ENCODE data around the gene C4BPA. TPM values are rescaled to one million over a fixed set of nuclear protein-coding genes. Genes with fewer than 3 reads are reported as not detected.

Gene C4BPA
- total and polyA plus RNA-seq, 2 of the 8 experiments (the other 6 are each of a cell fraction or from before 2014, with no cell fraction given): not detected

GRCh38 chr1:207097871-207098324 lies 6.1 kb upstream of the C4BPA start:
- FAIRE-seq (no peak), DNase-seq (ENCODE audit: low read depth in 1 of 2, low spot score in 2 of 2) (no peak)
- no peak overlapping the region for H2BK20ac ChIP-seq (ENCODE audit: low read length)
- H3K36me3 ChIP-seq (ENCODE audit: control insufficient read depth in 2 of 4, insufficient read depth in 4 of 4, low read length in 3 of 4): peaks cover 0 to 5% (median 0%) of the 10 kb centered on the region in 4 experiments; a peak in 1 of 8 replicates
- H3K18ac ChIP-seq (ENCODE audit: extremely low read depth, low read length): no peak overlapping the region
- H3K23ac ChIP-seq (ENCODE audit: insufficient read length): no peak overlapping the region
- no peak overlapping the region for H3K4ac ChIP-seq (replicated peaks; ENCODE audit: insufficient read length, low read depth, low read length)
- H3K27me3 ChIP-seq (replicated peaks in 1 of 4; ENCODE audit: control insufficient read depth in 3 of 4, extremely low read depth in 1 of 4, insufficient read depth in 3 of 4, low read length in 3 of 4): peaks cover 0 to 2% (median 0%) of the 10 kb centered on the region in 4 experiments; a peak in 1 of 7 replicates
- no peak overlapping the region for H2BK120ac ChIP-seq (replicated peaks; ENCODE audit: low read depth, low read length)
- no peak overlapping the region for H4K8ac ChIP-seq (ENCODE audit: extremely low read depth, insufficient read depth, low read length)
- no peaks in the 10 kb centered on the region for H3K79me1 ChIP-seq (ENCODE audit: low read depth, low read length)
- no peaks in the 10 kb centered on the region for H3K79me2 ChIP-seq (ENCODE audit: control insufficient read depth in 1 of 2, insufficient read depth in 2 of 2, low read length in 2 of 2)
- H2BK15ac ChIP-seq (ENCODE audit: low read length): no peak overlapping the region
- ChIA-PET CTCF (ENCODE audit: partially characterized antibody) (interaction anchor here (0.9 kb wide), 1 partner anchor 117 kb away, joined by 3 read pairs; no protein-coding TSS in a partner anchor), POLR2A (ENCODE audit: partially characterized antibody) (no interaction called here)
- TF ChIP-seq RAD21 (IDR thresholded peaks at IDR 0.05 in 1 of 2, conservative IDR thresholded peaks at IDR 0.05 in 1 of 2; ENCODE audit: low read depth in 2 of 2, low read length in 2 of 2): no peak
- peaks cover 16 to 22% of the 10 kb centered on the region in 2 experiments; a peak in 3 of 4 replicates for H3K9me3 ChIP-seq (ENCODE audit: insufficient read depth in 2 of 2, low read depth in 1 of 2, low read length in 1 of 2)
- H4K5ac ChIP-seq (ENCODE audit: insufficient read length, low read depth, low read length): no peak overlapping the region
- no peak overlapping the region for H3K56ac ChIP-seq (replicated peaks; ENCODE audit: insufficient read length, low read depth, low read length)
- H3K4me2 ChIP-seq (ENCODE audit: insufficient read depth in 1 of 2, low read depth in 2 of 2, low read length in 2 of 2): no peak overlapping the region
- H3K4me3 ChIP-seq (ENCODE audit: extremely low read depth in 1 of 4, insufficient read depth in 2 of 4, low read depth in 3 of 4, low read length in 4 of 4): peak overlapping the region in 1 of 4 experiments; percentile 19; a peak in 1 of 8 replicates
- H4K91ac ChIP-seq (replicated peaks; ENCODE audit: insufficient read length, low read length): no peak overlapping the region
- H2AFZ ChIP-seq (ENCODE audit: low read length): no peak overlapping the region
- no peaks in the 10 kb centered on the region for H3K4me1 ChIP-seq (replicated peaks in 1 of 4; ENCODE audit: control insufficient read depth in 3 of 4, insufficient read depth in 4 of 4, low read length in 3 of 4)
- 87% methylated on average over 3 of the region's 3 CpGs; no CpG with 5 or more reads in 1 of the 2 experiments for WGBS, 2 experiments (ENCODE audit: extremely low coverage in 1 of 2, insufficient coverage in 1 of 2, insufficient read length in 1 of 2, insufficient replicate concordance in 2 of 2, low coverage in 1 of 2, low lambda C conversion rate in 2 of 2, missing lambda C conversion rate in 1 of 2)
- no peak overlapping the region for H3K27ac ChIP-seq (ENCODE audit: low read depth, low read length)
- no peak overlapping the region for H3K9ac ChIP-seq (replicated peaks in 1 of 4; ENCODE audit: extremely low read depth in 1 of 4, low read depth in 3 of 4, low read length in 3 of 4)
- H2AK5ac ChIP-seq (ENCODE audit: low read depth, low read length): no peak overlapping the region
- no peaks in the 10 kb centered on the region for H4K20me1 ChIP-seq (replicated peaks in 1 of 2; ENCODE audit: control insufficient read depth in 1 of 2, insufficient read depth in 2 of 2, low read length in 2 of 2)
- H3K14ac ChIP-seq (ENCODE audit: insufficient read length): no peak overlapping the region
- H3K23me2 ChIP-seq (ENCODE audit: low read depth, low read length): no peaks in the 10 kb centered on the region
- no peak overlapping the region for H2BK12ac ChIP-seq (ENCODE audit: low read depth, low read length)
- H2BK5ac ChIP-seq (ENCODE audit: low read depth, low read length): no peak overlapping the region
